Aorta (tissue), 5 donors: ENCODE measurements around the gene ARHGAP31. TPM values are rescaled to one million over a fixed set of nuclear protein-coding genes. Genes with fewer than 3 reads are reported as not detected.
"Not testable (repeated sequence)": the region's sequence is repeated elsewhere in the genome, so short reads cannot be mapped to it uniquely, and the experiment has no call there.

ENCODE experiments used
- ATAC-seq: fragments of 200-7000 bp; cut with Tn5 transposase; one replicate; pipeline ENCODE4 v1.9.1; 2022; ENCODE audit warnings: moderate library complexity; ENCODE audit not compliant: low FRiP score
- DNase-seq, 2 donors: peaks; one replicate each; pipeline ENCODE4 v3.0.0-alpha.2; 2020
- H3K27ac ChIP-seq, 2 donors: one replicate each; pipeline ENCODE4 v1.5.1; 2013; ENCODE audit warnings: low read length in 2 of 2, mild to moderate bottlenecking in 2 of 2, moderate library complexity in 2 of 2, control low read depth in 1 of 2, inconsistent platforms in 1 of 2, low read depth in 1 of 2
- H3K27me3 ChIP-seq, 2 donors: one replicate each; pipeline ENCODE4 v1.6.1; 2013; ENCODE audit warnings: control low read depth in 1 of 2, low read length in 1 of 2, mild to moderate bottlenecking in 1 of 2, moderate library complexity in 1 of 2; ENCODE audit not compliant: insufficient read depth in 2 of 2, control insufficient read depth in 1 of 2
- H3K36me3 ChIP-seq, 2 donors: one replicate each; pipeline ENCODE4 v1.6.1; 2013; ENCODE audit warnings: control low read depth in 1 of 2, low read length in 1 of 2, mild to moderate bottlenecking in 1 of 2; ENCODE audit not compliant: insufficient read depth in 2 of 2, control insufficient read depth in 1 of 2
- H3K4me1 ChIP-seq, 2 donors: one replicate each; pipeline ENCODE4 v1.6.1; 2013; ENCODE audit warnings: low read length in 2 of 2, control low read depth in 1 of 2, mild to moderate bottlenecking in 1 of 2, moderate library complexity in 1 of 2; ENCODE audit not compliant: insufficient read depth in 2 of 2, control insufficient read depth in 1 of 2
- H3K4me3 ChIP-seq, 2 donors: one replicate each; pipeline ENCODE4 v1.5.1; 2013; ENCODE audit warnings: low read length in 2 of 2, control low read depth in 1 of 2, mild to moderate bottlenecking in 1 of 2
- H3K9me3 ChIP-seq: one replicate; pipeline ENCODE4 v1.6.1; 2013; ENCODE audit warnings: mild to moderate bottlenecking, low read length; ENCODE audit not compliant: control insufficient read depth
- WGBS, 2 donors: extraction: QIAGEN DNeasy Blood & Tissue Kit; methylation state at CpG; one replicate each; pipeline ENCODE4 v1.1.7; 2013; 5-methylcytosine and 5-hydroxymethylcytosine counted together
- intact Hi-C, 2 donors: fragments of 100-400 bp; cut with DNase I; formaldehyde crosslinking; loops; one replicate each; pipeline versions ENCODE4 v1.14.2 to v1.15.0; 2022
- polyA plus RNA-seq, 2 donors: library from polyadenylated mRNA; stranded (reverse); fragments of 200-250 nt; gene quantifications; one replicate each; pipeline ENCODE4 v1.2.3, GENCODE V29; 2013
- total RNA-seq, 2 donors: library from RNA; stranded (reverse); fragmentation: NEBNext Ultra II Directional; extraction: Animal tissue kit (Norgen Biotek cat#: 25700); gene quantifications; one replicate each; pipeline ENCODE4 v1.2.1, GENCODE V29; 2021
- donor health status: healthy with polysubstance abuse.
- donor health status: Bipolar disorder and iron deficiency.
- donor health status: DM: no; HTN: no; CAD: no.
- donor health status: DM: no; HTN: no; CAD: no.
- donor health status: DM: yes; HTN: yes; CAD: no.

Gene ARHGAP31
- total and polyA plus RNA-seq, 4 donors, result 1.5 to 65.0 (median 15.7) TPM

DNA sequence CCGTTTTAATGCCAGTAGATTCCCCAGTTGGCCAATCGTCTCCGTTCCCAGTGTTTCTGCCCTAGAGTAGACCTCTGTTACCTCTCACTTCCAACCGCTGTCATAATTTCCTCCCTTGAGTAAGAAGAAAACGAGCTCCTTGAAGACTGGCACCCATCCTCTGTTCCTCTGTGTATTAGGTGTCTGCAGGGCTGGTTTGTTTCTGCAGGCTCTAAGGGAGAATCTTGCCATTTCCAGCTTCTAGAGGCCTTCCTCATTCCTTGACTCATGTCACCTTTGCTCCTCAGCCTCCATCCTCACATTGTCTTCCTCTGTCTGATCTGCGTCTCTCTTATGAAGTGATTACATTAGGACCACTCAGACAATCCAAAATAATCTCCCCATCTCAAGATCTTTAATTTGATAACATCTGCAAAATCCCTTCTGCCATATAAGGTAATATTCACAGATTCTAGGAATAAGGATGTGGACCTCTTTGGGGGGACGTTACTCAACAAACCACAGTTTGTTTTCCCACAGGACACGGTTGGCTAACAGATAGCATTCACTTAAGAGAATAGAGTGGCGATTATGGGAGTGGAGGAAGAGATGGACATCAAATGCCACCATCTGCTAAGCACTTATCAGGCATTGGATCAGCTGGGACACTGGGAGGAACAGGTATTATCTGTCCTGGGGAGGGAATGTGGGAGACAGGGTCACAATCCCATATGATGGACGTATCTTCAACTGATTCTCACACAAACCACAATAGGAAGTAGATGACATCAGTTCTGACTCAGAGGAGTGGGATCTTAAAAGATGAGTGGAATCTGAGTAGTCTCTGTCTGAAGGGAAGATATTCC lies 17.1 kb downstream of the ARHGAP31 start:
- Histone ChIP-seq H3K4me3 (no peak overlapping the region), H3K36me3 (peaks cover 0 to 4% of the 10 kb centered on the region in 2 donors), H3K4me1 (no peaks in the 10 kb centered on the region), H3K9me3 (no peaks in the 10 kb centered on the region), H3K27ac (no peak overlapping the region), H3K27me3 (no peaks in the 10 kb centered on the region)
- no peak for ATAC-seq
- 83 to 91% methylated on average over 10 of the region's 10 CpGs for WGBS, 2 donors
- intact Hi-C loops, result no loop called here
- no peak for DNase-seq

- Histone ChIP-seq H3K36me3 (peaks cover 0 to 4% of the 10 kb centered on the region in 2 donors), H3K27me3 (no peaks in the 10 kb centered on the region), H3K4me1 (no peaks in the 10 kb centered on the region), H3K27ac (no peak overlapping the region), H3K4me3 (no peak overlapping the region), H3K9me3 (no peaks in the 10 kb centered on the region)
- DNase-seq (no peak), ATAC-seq (no peak)
- 79 to 92% methylated on average over 3 of the region's 3 CpGs for whole genome bisulfite sequencing, 2 donors
- intact Hi-C loops, result no loop called here
Measured at GRCh38 chr3:119313461-119313860, 19.3 kb downstream of the ARHGAP31 start.

DNA sequence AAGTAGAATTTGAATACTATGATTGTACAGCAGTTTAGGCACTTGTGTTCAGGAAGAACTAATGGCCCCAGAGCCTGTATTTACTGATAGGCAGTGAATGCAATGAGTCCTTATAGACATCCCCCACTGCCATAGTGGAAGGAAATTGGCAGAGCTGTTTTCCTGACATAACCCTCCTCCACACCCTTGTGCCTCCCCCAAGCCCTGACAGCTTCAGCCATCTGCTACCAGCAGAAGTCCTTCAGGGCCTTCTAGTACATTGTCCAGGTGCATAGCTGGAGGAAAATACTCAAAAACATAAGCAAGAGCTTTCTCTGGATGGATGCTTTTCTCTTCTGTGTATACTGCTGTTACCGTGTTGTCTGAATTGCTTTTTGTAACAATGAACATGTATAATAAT lies 20.6 kb downstream of the ARHGAP31 start:
- Histone ChIP-seq H3K27ac (no peak overlapping the region), H3K4me3 (no peak overlapping the region), H3K4me1 (no peaks in the 10 kb centered on the region), H3K9me3 (no peaks in the 10 kb centered on the region), H3K27me3 (no peaks in the 10 kb centered on the region), H3K36me3 (peaks cover 0 to 4% of the 10 kb centered on the region in 2 donors)
- WGBS, 2 donors, result 98 to 100% methylated on average over 1 of the region's 1 CpG
- intact Hi-C loops, result no loop called here
- ATAC-seq (no peak), DNase-seq (no peak)

- DNase-seq (no peak), ATAC-seq (no peak)
- H3K27ac ChIP-seq, result no peak overlapping the region
- H3K4me1 ChIP-seq, result no peaks in the 10 kb centered on the region
- no peaks in the 10 kb centered on the region for H3K27me3 ChIP-seq
- 88 to 92% methylated on average over 3 of the region's 3 CpGs for WGBS, 2 donors
- intact Hi-C loops, result no loop called here
- no peak overlapping the region for H3K4me3 ChIP-seq
- H3K9me3 ChIP-seq, result no peaks in the 10 kb centered on the region
- peaks cover 0 to 4% of the 10 kb centered on the region in 2 donors for H3K36me3 ChIP-seq
Measured at GRCh38 chr3:119315600-119316312, 21.6 kb downstream of the ARHGAP31 start.

- H3K36me3 ChIP-seq, result peaks cover 0 to 4% of the 10 kb centered on the region in 2 donors
- H3K27ac ChIP-seq, result no peak overlapping the region
- no peaks in the 10 kb centered on the region for H3K27me3 ChIP-seq
- intact Hi-C loops, result no loop called here
- ATAC-seq, result no peak
- DNase-seq, result no peak
- no peak overlapping the region for H3K4me3 ChIP-seq
- H3K4me1 ChIP-seq, result no peaks in the 10 kb centered on the region
- H3K9me3 ChIP-seq, result no peaks in the 10 kb centered on the region
Measured at GRCh38 chr3:119316313-119316670, 22.1 kb downstream of the ARHGAP31 start.

GRCh38 chr3:119318876-119319275 lies 24.7 kb downstream of the ARHGAP31 start:
- intact Hi-C loops, result no loop called here
- no peak for ATAC-seq

DNA sequence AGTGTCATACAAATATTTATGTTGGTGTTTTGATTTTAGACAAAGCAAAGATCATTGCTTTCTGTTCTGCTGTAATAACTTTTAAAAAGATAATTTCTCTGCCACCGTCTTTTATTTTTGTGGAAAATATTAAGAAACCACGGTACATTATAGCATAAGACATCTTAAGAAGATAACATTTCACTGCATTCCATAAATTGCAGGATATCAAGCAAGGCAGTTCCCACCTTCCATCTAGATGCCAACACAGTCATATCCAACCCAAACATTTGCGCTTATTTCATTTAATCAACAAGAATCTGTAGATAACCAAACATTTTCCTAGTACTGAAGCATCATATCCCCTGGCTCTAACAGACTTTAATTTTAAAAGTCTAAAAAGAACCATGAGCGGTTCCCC lies 25.1 kb downstream of the ARHGAP31 start:
- 94% methylated on average over 4 of the region's 4 CpGs for WGBS, 2 donors
- H3K4me1 ChIP-seq, result no peaks in the 10 kb centered on the region
- no peak for DNase-seq
- H3K27me3 ChIP-seq, result no peaks in the 10 kb centered on the region
- H3K4me3 ChIP-seq, result no peak overlapping the region
- ATAC-seq, result no peak
- intact Hi-C loops, result no loop called here
- H3K27ac ChIP-seq, result no peak overlapping the region
- H3K36me3 ChIP-seq, result no peaks in the 10 kb centered on the region
- no peaks in the 10 kb centered on the region for H3K9me3 ChIP-seq

More at GRCh38 chr3:119318876-119319275, 24.7 kb downstream of the ARHGAP31 start:
- H3K4me1 ChIP-seq, result no peaks in the 10 kb centered on the region
- no peaks in the 10 kb centered on the region for H3K36me3 ChIP-seq
- 72 to 81% methylated on average over 3 of the region's 3 CpGs for WGBS, 2 donors
- DNase-seq, result no peak
- no peaks in the 10 kb centered on the region for H3K9me3 ChIP-seq
- no peak overlapping the region for H3K4me3 ChIP-seq
- no peaks in the 10 kb centered on the region for H3K27me3 ChIP-seq
- H3K27ac ChIP-seq, result no peak overlapping the region

DNA sequence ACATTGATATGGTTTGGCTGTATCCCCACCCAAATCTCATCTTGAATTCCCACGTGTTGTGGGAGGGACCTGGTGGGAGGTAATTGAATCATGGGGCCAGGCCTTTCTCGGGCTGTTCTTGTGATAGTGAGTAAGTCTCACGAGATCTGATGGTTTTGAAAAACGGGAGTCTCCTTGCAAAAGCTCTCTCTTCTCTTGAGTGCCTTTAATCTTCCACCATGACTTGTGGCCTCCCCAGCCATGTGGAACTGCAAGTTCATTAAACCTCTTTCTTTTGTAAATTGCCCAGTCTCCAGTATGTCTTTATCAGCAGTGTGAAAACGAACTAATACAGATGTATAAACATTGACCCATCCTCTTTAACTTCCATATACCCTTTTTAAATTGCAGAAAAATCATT lies 26.6 kb downstream of the ARHGAP31 start:
- not testable (repeated sequence) for H3K4me1 ChIP-seq, ATAC-seq, H3K36me3 ChIP-seq, H3K27me3 ChIP-seq, H3K27ac ChIP-seq, H3K4me3 ChIP-seq, DNase-seq, H3K9me3 ChIP-seq
- intact Hi-C loops, result loop anchor here in 1 of 2 donors (10.0 kb wide), 1 partner anchor 46 kb away; no protein-coding TSS in a partner anchor
- WGBS, 2 donors, result 87 to 91% methylated on average over 5 of the region's 5 CpGs
